GM23338 (cell line): Measurements from ENCODE around the gene ADTRP.

Source experiments
- EZH2 ChIP-seq: fragments of 200-600 bp; sonication (generic); IDR thresholded peaks from one replicate; pipeline ENCODE4 v1.8.0; 2017; ENCODE audit warnings: antibody characterized with exemption, mild to moderate bottlenecking, low read depth; ENCODE audit not compliant: unreplicated experiment
- EZH2phosphoT487 ChIP-seq: fragments of 200-600 bp; sonication (generic); IDR thresholded peaks from one replicate; pipeline ENCODE4 v1.8.1; 2018; ENCODE audit warnings: antibody characterized with exemption; ENCODE audit not compliant: unreplicated experiment
- TF ChIP-seq, protein P1 (sequence below), 2 experiments: fragments of 200-600 bp in 1 of 2; sonication (generic) in 1 of 2; conservative IDR thresholded peaks; 2 replicates each; pipeline versions ENCODE4 v1.5.1 to v1.6.1; 2016 to 2017; ENCODE audit warnings: antibody characterized with exemption in 2 of 2, low read depth in 2 of 2, mild to moderate bottlenecking in 2 of 2, moderate library complexity in 1 of 2
- TF ChIP-seq, protein P2 (sequence below): IDR thresholded peaks from one replicate; pipeline ENCODE4 v1.6.1; 2018; ENCODE audit warnings: antibody characterized with exemption; ENCODE audit not compliant: unreplicated experiment

DNA sequence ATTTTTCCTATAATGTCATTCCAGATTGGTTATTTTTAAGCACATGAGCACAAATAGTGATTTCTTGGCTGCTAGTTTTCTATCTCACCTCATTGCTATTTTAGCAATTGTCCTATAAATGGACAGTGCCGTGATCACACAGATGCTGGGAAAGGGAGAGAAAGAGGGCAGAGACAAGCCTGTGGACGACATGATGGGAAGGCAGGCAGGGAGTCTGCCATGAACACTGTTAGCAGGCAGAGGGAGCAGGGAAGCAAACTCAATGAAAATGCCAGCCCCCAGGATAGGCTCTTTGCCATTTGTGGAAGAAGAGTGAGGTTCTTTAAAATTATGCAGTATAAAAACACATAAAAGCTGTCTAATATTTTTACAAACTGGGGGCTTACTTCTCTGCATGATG lies 96.8 kb downstream of the ADTRP start:
- TF ChIP-seq, protein P1, sequence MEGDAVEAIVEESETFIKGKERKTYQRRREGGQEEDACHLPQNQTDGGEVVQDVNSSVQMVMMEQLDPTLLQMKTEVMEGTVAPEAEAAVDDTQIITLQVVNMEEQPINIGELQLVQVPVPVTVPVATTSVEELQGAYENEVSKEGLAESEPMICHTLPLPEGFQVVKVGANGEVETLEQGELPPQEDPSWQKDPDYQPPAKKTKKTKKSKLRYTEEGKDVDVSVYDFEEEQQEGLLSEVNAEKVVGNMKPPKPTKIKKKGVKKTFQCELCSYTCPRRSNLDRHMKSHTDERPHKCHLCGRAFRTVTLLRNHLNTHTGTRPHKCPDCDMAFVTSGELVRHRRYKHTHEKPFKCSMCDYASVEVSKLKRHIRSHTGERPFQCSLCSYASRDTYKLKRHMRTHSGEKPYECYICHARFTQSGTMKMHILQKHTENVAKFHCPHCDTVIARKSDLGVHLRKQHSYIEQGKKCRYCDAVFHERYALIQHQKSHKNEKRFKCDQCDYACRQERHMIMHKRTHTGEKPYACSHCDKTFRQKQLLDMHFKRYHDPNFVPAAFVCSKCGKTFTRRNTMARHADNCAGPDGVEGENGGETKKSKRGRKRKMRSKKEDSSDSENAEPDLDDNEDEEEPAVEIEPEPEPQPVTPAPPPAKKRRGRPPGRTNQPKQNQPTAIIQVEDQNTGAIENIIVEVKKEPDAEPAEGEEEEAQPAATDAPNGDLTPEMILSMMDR (conservative IDR thresholded peaks at IDR 0.05; ENCODE audit: low read depth in 2 of 2), result 0 out of 4 replicates have a peak, but pooled peaks of 1 of the 2 experiments have one; percentile 10
- TF ChIP-seq EZH2 (no peak), EZH2phosphoT487 (no peak)
- TF ChIP-seq, protein P2, sequence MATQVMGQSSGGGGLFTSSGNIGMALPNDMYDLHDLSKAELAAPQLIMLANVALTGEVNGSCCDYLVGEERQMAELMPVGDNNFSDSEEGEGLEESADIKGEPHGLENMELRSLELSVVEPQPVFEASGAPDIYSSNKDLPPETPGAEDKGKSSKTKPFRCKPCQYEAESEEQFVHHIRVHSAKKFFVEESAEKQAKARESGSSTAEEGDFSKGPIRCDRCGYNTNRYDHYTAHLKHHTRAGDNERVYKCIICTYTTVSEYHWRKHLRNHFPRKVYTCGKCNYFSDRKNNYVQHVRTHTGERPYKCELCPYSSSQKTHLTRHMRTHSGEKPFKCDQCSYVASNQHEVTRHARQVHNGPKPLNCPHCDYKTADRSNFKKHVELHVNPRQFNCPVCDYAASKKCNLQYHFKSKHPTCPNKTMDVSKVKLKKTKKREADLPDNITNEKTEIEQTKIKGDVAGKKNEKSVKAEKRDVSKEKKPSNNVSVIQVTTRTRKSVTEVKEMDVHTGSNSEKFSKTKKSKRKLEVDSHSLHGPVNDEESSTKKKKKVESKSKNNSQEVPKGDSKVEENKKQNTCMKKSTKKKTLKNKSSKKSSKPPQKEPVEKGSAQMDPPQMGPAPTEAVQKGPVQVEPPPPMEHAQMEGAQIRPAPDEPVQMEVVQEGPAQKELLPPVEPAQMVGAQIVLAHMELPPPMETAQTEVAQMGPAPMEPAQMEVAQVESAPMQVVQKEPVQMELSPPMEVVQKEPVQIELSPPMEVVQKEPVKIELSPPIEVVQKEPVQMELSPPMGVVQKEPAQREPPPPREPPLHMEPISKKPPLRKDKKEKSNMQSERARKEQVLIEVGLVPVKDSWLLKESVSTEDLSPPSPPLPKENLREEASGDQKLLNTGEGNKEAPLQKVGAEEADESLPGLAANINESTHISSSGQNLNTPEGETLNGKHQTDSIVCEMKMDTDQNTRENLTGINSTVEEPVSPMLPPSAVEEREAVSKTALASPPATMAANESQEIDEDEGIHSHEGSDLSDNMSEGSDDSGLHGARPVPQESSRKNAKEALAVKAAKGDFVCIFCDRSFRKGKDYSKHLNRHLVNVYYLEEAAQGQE, result no peak
